OCI-LY7 (cell line): ENCODE data around the gene NRXN2.

Experiments
- EZH2phosphoT487 ChIP-seq: fragments of 200-600 bp; sonication (generic); IDR thresholded peaks from 2 replicates; pipeline ENCODE4 v1.6.1; 2018; ENCODE audit warnings: low read depth, borderline replicate concordance, mild to moderate bottlenecking, mixed run types, antibody characterized with exemption, low read length, moderate library complexity, mixed read lengths
- TF ChIP-seq, protein P1 (sequence below): fragments of 200-600 bp; sonication (generic); conservative IDR thresholded peaks from 2 replicates; pipeline ENCODE4 v1.5.1; 2014; ENCODE audit warnings: mild to moderate bottlenecking, antibody characterized with exemption, low read length, moderate library complexity, mixed read lengths

DNA sequence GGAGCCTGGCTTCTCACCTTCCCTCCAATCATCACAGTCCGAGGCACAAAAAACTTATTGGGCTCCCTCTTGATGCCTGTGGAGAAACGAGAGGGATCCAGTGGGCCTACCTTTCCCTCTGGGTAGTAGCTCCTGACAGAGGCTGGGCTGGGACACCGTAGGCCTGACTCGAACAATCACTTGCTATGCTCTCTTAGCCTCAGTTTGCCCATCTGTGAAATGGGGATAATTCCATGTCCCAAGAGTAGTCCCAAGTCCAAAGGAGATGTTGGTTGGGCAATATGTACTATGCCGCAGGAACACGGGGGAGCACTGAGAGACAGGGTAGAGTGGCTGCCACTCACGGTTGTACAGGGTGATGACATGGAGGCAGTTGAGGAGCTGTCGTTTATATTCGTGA, 28.6 kb upstream of the NRXN2 start:
- TF ChIP-seq, protein P1, sequence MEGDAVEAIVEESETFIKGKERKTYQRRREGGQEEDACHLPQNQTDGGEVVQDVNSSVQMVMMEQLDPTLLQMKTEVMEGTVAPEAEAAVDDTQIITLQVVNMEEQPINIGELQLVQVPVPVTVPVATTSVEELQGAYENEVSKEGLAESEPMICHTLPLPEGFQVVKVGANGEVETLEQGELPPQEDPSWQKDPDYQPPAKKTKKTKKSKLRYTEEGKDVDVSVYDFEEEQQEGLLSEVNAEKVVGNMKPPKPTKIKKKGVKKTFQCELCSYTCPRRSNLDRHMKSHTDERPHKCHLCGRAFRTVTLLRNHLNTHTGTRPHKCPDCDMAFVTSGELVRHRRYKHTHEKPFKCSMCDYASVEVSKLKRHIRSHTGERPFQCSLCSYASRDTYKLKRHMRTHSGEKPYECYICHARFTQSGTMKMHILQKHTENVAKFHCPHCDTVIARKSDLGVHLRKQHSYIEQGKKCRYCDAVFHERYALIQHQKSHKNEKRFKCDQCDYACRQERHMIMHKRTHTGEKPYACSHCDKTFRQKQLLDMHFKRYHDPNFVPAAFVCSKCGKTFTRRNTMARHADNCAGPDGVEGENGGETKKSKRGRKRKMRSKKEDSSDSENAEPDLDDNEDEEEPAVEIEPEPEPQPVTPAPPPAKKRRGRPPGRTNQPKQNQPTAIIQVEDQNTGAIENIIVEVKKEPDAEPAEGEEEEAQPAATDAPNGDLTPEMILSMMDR = no peak
- no peak for TF ChIP-seq EZH2phosphoT487
